ENCODE data around the gene CRIM1. TPM values are rescaled to one million over a fixed set of nuclear protein-coding genes. Genes with fewer than 3 reads are reported as not detected.

The CRIM1 gene
- total and polyA plus RNA-seq, 10 donors, result 7.1 to 213 (median 110) TPM

GRCh38 chr2:36562973-36563532, 207.5 kb downstream of the CRIM1 start:
- peaks cover 3 to 38% (median 26%) of the 10 kb centered on the region in 6 donors for H3K4me1 ChIP-seq
- DNase-seq, result no peak
- H3K36me3 ChIP-seq, result peaks cover 0 to 71% (median 11%) of the 10 kb centered on the region in 6 donors
- no peak overlapping the region for H3K4me3 ChIP-seq
- peak overlapping the region in 4 of 8 donors; percentile 13 to 71 (median 38) for H3K27ac ChIP-seq
- no peaks in the 10 kb centered on the region for H3K27me3 ChIP-seq (replicated peaks in 1 of 7)
- no peaks in the 10 kb centered on the region for H3K9me3 ChIP-seq
- TF ChIP-seq POLR2A (IDR thresholded peaks at IDR 0.05) (no peak), POLR2AphosphoS5 (IDR thresholded peaks at IDR 0.05) (no peak), CTCF (IDR thresholded peaks at IDR 0.05 in 8 of 11, conservative IDR thresholded peaks at IDR 0.05 in 3 of 11) (no peak)
- 45 to 81% (median 59%) methylated on average over 3 of the region's 3 CpGs for WGBS, 5 donors
- intact Hi-C loops (cut with DNase I; ENCODE audit: low total_unique reads), result no loop called here

- intact Hi-C loops (cut with DNase I; ENCODE audit: low total_unique reads), result no loop called here
- Histone ChIP-seq H3K4me3 (no peak overlapping the region), H3K9me3 (no peaks in the 10 kb centered on the region), H3K27ac (peak overlapping the region in 1 of 8 donors; percentile 71), H3K4me1 (peaks cover 3 to 38% (median 26%) of the 10 kb centered on the region in 6 donors), H3K27me3 (replicated peaks in 1 of 7) (no peaks in the 10 kb centered on the region), H3K36me3 (peaks cover 0 to 76% (median 11%) of the 10 kb centered on the region in 6 donors)
- TF ChIP-seq POLR2AphosphoS5 (IDR thresholded peaks at IDR 0.05) (no peak), POLR2A (IDR thresholded peaks at IDR 0.05) (no peak), CTCF (IDR thresholded peaks at IDR 0.05 in 8 of 11, conservative IDR thresholded peaks at IDR 0.05 in 3 of 11) (no peak)
- WGBS, 5 donors, result 84 to 91% (median 87%) methylated on average over 11 of the region's 11 CpGs
- DNase-seq, result no peak
Measured at GRCh38 chr2:36564377-36564930, 208.9 kb downstream of the CRIM1 start.

- Histone ChIP-seq H3K4me1 (peaks cover 3 to 38% (median 26%) of the 10 kb centered on the region in 6 donors), H3K27ac (no peak overlapping the region), H3K4me3 (no peak overlapping the region), H3K27me3 (replicated peaks in 1 of 7) (no peaks in the 10 kb centered on the region), H3K9me3 (no peaks in the 10 kb centered on the region), H3K36me3 (peaks cover 0 to 70% (median 8%) of the 10 kb centered on the region in 6 donors)
- TF ChIP-seq CTCF (IDR thresholded peaks at IDR 0.05 in 8 of 11, conservative IDR thresholded peaks at IDR 0.05 in 3 of 11) (no peak), POLR2AphosphoS5 (IDR thresholded peaks at IDR 0.05) (no peak), POLR2A (IDR thresholded peaks at IDR 0.05) (no peak)
- no peak for DNase-seq
- 94 to 96% (median 95%) methylated on average over 4 of the region's 4 CpGs for WGBS, 5 donors
- intact Hi-C loops (cut with DNase I; ENCODE audit: low total_unique reads), result no loop called here
Measured at GRCh38 chr2:36565712-36566111, 210.1 kb downstream of the CRIM1 start.

GRCh38 chr2:36566887-36567286, 211.3 kb downstream of the CRIM1 start:
- 88 to 95% (median 94%) methylated on average over 4 of the region's 4 CpGs for WGBS, 5 donors
- TF ChIP-seq CTCF (IDR thresholded peaks at IDR 0.05 in 8 of 11, conservative IDR thresholded peaks at IDR 0.05 in 3 of 11) (no peak), POLR2AphosphoS5 (IDR thresholded peaks at IDR 0.05) (no peak), POLR2A (IDR thresholded peaks at IDR 0.05) (no peak)
- Histone ChIP-seq H3K27me3 (replicated peaks in 1 of 7) (no peaks in the 10 kb centered on the region), H3K4me3 (no peak overlapping the region), H3K9me3 (no peaks in the 10 kb centered on the region), H3K27ac (no peak overlapping the region), H3K4me1 (peaks cover under 1 to 32% (median 22%) of the 10 kb centered on the region in 6 donors), H3K36me3 (peaks cover 0 to 73% (median 10%) of the 10 kb centered on the region in 6 donors)
- intact Hi-C loops (cut with DNase I; ENCODE audit: low total_unique reads), result no loop called here
- no peak for DNase-seq

Data from spleen (tissue), 11 donors.